K562 (cell line): ENCODE results near the gene FLRT1.

ENCODE experiments used
- CTCF ChIP-seq, 3 experiments: IDR thresholded peaks in 2 of 3; conservative IDR thresholded peaks in 1 of 3; 2 replicates each; pipeline ENCODE4 v1.5.1; 2011 to 2012; ENCODE audit warnings: low read length in 3 of 3, mild to moderate bottlenecking in 3 of 3, control low read depth in 2 of 3, improper control_type of control experiment in 1 of 3, inconsistent platforms in 1 of 3, low read depth in 1 of 3, mixed read lengths in 1 of 3, moderate library complexity in 1 of 3; ENCODE audit not compliant: insufficient read depth in 2 of 3
- MEF2A ChIP-seq: IDR thresholded peaks from 2 replicates; pipeline ENCODE4 v1.6.1; 2011; ENCODE audit warnings: low read depth, mild to moderate bottlenecking, low read length, moderate library complexity; ENCODE audit not compliant: control insufficient read depth
- ZNF133 ChIP-seq: fragments of 250-450 bp; sonication (Bioruptor Pico); IDR thresholded peaks from 2 replicates; pipeline ENCODE4 v1.4.0; 2020; ENCODE audit warnings: mild to moderate bottlenecking

- no peak for TF ChIP-seq CTCF (IDR thresholded peaks at IDR 0.05 in 2 of 3, conservative IDR thresholded peaks at IDR 0.05 in 1 of 3; ENCODE audit: insufficient read depth in 2 of 3, low read depth in 1 of 3, low read length in 3 of 3)
- no peak for TF ChIP-seq MEF2A
- TF ChIP-seq ZNF133 (CRISPR knock-in tag): no peak
Measured at GRCh38 chr11:63993100-63993499, 42.6 kb upstream of the FLRT1 start.
